C4-2B (cell line): ENCODE results near the gene DHX15.

Source experiments
- H3K27ac ChIP-seq: fragments of 450-650 bp; 2 replicates; pipeline ENCODE4 v1.5.1; 2017
- CTCF ChIP-seq: fragments of 450-650 bp; conservative IDR thresholded peaks from 2 replicates; pipeline ENCODE4 v1.5.1; 2017; ENCODE audit warnings: mild to moderate bottlenecking
- ZFX ChIP-seq: fragments of 450-650 bp; IDR thresholded peaks from 2 replicates; pipeline ENCODE4 v1.6.1; 2017

DHX15 gene

GRCh38 chr4:24601121-24601520 lies 16.8 kb upstream of the DHX15 start:
- no peak overlapping the region for H3K27ac ChIP-seq
- TF ChIP-seq ZFX (no peak), CTCF (no peak)

- TF ChIP-seq CTCF (no peak), ZFX (no peak)
- peak overlapping the region; percentile 82 for H3K27ac ChIP-seq
Measured at GRCh38 chr4:24599275-24599674, 14.9 kb upstream of the DHX15 start.

- TF ChIP-seq CTCF: no peak
- no peak for TF ChIP-seq ZFX
- H3K27ac ChIP-seq: peak overlapping the region; percentile 82
Measured at GRCh38 chr4:24598025-24598424, 13.7 kb upstream of the DHX15 start.

- no peak for TF ChIP-seq ZFX
- TF ChIP-seq CTCF: no peak
- peak overlapping the region; percentile 73; the same call in 1 of the 2 replicates for H3K27ac ChIP-seq
Measured at GRCh38 chr4:24595659-24596058, 11.3 kb upstream of the DHX15 start.

GRCh38 chr4:24594887-24595286 lies 10.5 kb upstream of the DHX15 start:
- no peak for TF ChIP-seq CTCF
- no peak for TF ChIP-seq ZFX
- H3K27ac ChIP-seq: peak overlapping the region; percentile 84

- no peak overlapping the region for H3K27ac ChIP-seq
- TF ChIP-seq CTCF (no peak), ZFX (no peak)
Measured at GRCh38 chr4:24589448-24589847, 5.1 kb upstream of the DHX15 start.

- H3K27ac ChIP-seq: no peak overlapping the region
- TF ChIP-seq CTCF: no peak
- no peak for TF ChIP-seq ZFX
Measured at GRCh38 chr4:24588216-24588954, 4.0 kb upstream of the DHX15 start.
